Placental pericyte (primary cell): ENCODE results near the gene TMEM30B. TPM values are rescaled to one million over a fixed set of nuclear protein-coding genes. Genes with fewer than 3 reads are reported as not detected.

Experiments
- total RNA-seq: library from RNA; depleted of rRNA; stranded (reverse); fragments of >200 nt; gene quantifications from 2 replicates; pipeline ENCODE4 v1.2.3, GENCODE V29; 2012

Gene TMEM30B, protein sequence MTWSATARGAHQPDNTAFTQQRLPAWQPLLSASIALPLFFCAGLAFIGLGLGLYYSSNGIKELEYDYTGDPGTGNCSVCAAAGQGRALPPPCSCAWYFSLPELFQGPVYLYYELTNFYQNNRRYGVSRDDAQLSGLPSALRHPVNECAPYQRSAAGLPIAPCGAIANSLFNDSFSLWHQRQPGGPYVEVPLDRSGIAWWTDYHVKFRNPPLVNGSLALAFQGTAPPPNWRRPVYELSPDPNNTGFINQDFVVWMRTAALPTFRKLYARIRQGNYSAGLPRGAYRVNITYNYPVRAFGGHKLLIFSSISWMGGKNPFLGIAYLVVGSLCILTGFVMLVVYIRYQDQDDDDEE
- not detected in 2 replicates for total RNA-seq

DNA sequence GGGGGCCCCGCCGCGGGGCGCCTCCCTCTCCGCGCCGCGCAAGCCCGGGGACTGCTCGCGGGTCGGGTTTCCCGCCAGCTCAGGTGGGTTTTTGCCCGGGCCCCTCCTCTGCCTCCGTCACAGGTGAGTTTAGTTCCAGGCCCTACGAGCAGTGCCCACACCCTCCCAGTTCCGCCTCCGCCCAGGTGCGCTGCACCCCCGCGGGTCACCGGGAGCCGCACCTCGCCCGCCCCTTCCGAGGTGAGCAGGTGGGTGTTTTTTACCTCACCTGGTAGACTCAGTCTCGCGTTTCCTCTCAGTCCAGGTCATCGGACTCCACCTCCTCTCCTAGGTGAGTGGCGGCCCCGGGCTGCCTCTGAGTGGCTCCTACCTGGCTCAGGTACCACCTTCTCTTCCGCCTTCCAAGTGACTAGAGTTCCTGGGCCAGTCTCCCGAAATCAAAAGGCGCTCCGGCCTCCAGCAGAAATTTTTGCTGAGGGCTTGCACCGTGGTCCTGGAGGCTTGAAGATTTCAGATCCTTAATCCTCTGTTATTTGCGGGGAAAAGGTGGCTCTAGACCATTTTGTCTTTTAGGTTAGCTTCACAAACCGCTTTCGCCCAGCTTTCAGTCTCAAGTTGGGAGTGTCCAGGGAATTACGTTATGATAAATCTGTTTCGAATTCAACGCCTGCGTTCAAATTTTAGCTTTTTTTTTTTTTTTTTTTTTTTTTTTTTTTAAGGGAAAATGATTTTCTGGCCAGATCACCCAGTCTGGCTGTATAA is at the start of gene TMEM30B:
Gene TMEM30B, minus strand, starts transcription at position 153 of the 762 bp plus-strand sequence. CDS start 191 bp downstream, outside the sequence.

DNA sequence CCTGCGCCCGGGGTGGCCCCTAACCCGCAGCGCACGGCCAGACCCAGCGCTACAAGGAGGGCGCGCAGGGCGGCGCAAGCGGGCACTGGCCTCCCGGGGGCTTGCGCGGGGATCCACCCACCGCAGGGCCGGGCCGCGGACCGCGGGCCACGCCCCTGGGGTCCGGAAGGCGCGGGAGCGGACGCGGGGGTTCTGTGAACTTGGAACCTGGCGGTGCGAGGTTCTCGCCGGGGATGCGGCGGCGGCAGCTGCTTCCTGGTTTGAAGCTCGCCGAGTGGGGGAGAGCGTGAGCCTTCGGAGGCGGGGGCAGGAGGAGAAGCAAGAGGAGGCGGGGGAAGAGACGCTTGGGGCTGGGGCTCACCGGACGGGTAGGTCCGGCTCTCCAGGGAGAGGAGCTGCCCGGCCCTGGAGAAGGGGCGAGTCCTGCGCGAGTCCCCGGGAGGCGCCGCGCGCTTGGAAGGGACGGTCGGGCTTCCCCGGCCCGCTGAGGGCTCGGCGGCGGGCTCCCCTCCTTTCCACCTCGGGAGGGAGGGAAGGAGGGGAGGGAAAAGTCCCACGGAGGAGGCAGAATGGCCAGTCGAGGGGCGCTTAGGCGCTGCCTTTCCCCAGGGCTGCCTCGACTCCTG is 40.4 kb upstream of the TMEM30B start, which contains the start of gene PRKCH:
Gene PRKCH, plus strand, starts transcription at position 195 of the 626 bp plus-strand sequence. CDS start 523 bp downstream, outside the sequence.

Other genes starting within 250 kb of the TMEM30B start
- 1.1 and 1.5 TPM in 2 replicates for gene PRKCH, start 40.2 kb upstream of the TMEM30B start, total RNA-seq